DND-41 (cell line): ENCODE measurements around the gene ZDHHC1.

Source experiments
- CTCF ChIP-seq: IDR thresholded peaks from 2 replicates; pipeline ENCODE4 v1.5.1; 2012; ENCODE audit warnings: borderline replicate concordance, low read length, moderate library complexity, mild to moderate bottlenecking; ENCODE audit not compliant: poor library complexity, severe bottlenecking; ENCODE audit errors: extremely low read depth
- EZH2 ChIP-seq: IDR thresholded peaks from 3 replicates; pipeline ENCODE4 v1.6.1; 2012; ENCODE audit warnings: borderline replicate concordance, low read depth, mild to moderate bottlenecking, moderate library complexity, low read length, inconsistent platforms; ENCODE audit not compliant: severe bottlenecking

- peak; percentile 47 for TF ChIP-seq CTCF
- no peak for TF ChIP-seq EZH2
Measured at GRCh38 chr16:67372664-67373063, 43.6 kb downstream of the ZDHHC1 start.
